Measurements from ENCODE around the gene THSD4. TPM values are rescaled to one million over a fixed set of nuclear protein-coding genes. Genes with fewer than 3 reads are reported as not detected.

Gene THSD4
- polyA plus RNA-seq, 1 experiment, result 45.8 TPM

DNA sequence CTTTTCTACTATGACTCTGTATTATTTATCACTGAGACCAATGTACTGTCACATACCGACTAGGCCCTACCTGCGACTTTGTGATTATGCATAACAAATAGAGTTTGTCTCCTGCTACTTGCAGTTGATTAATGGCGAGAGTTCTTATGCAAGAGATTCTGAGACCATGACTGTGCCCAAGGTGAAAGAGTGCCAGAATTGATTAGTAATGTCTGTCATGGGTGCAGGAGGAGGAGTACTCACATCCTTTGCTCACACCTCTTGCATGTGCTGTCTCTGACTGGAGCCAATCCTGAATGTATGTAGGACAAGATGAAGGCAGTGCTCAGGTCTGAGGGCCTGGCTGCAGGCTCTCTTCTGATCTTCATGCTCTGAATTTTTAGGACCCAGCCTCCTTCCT is 260.7 kb downstream of the THSD4 start:
- H3K27me3 ChIP-seq (ENCODE audit: control insufficient read depth, insufficient read depth, low read length), result no peaks in the 10 kb centered on the region
- no peak for TF ChIP-seq CTCF (IDR thresholded peaks at IDR 0.05; ENCODE audit: low read depth, low read length)
- CTCF ChIA-PET, result no interaction called here
- no peaks in the 10 kb centered on the region; the same call in 1 of the 2 replicates for H3K9me3 ChIP-seq (ENCODE audit: control insufficient read depth, insufficient read depth, low read length)
- DNase-seq (ENCODE audit: low read depth, low spot score), result no peak
- no peak overlapping the region for H3K27ac ChIP-seq (ENCODE audit: low read depth, low read length)
- no peak overlapping the region for H3K4me3 ChIP-seq (ENCODE audit: low read depth, low read length)
- POLR2A ChIA-PET, result no interaction called here

- POLR2A ChIA-PET, result interaction anchor here (0.7 kb wide), 1 partner anchor 47 kb away, joined by 4 read pairs; no protein-coding TSS in a partner anchor
- peak overlapping the region; percentile 34 for H3K27ac ChIP-seq (ENCODE audit: low read depth, low read length)
- CTCF ChIA-PET, result no interaction called here
- no peaks in the 10 kb centered on the region for H3K27me3 ChIP-seq (ENCODE audit: control insufficient read depth, insufficient read depth, low read length)
- peak; percentile 29 for DNase-seq (ENCODE audit: low read depth, low spot score)
- no peak for TF ChIP-seq CTCF (IDR thresholded peaks at IDR 0.05; ENCODE audit: low read depth, low read length)
- no peaks in the 10 kb centered on the region for H3K9me3 ChIP-seq (ENCODE audit: control insufficient read depth, insufficient read depth, low read length)
- no peak overlapping the region for H3K4me3 ChIP-seq (ENCODE audit: low read depth, low read length)
Observed at GRCh38 chr15:71379893-71380292, 264.6 kb downstream of the THSD4 start.

DNA sequence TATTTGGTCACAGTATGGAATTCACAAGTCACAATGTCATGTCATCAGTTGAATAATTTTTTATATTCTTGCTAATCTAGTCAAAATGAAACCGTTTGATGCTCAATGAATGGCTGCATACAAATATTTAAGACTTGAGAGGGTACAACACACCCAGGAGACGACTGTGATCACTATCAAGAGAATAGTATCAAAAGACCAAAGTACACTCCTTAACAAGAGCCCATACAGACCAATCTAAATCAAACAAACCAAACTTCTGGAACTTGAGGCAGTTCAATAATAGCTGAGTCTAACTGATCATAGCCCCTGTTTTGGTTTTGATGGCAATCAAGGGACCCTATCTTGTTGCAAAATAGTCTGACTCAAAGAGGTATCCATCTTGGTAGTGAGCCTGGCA is 265.1 kb downstream of the THSD4 start:
- H3K4me3 ChIP-seq (ENCODE audit: low read depth, low read length), result no peak overlapping the region
- no peak for DNase-seq (ENCODE audit: low read depth, low spot score)
- H3K27ac ChIP-seq (ENCODE audit: low read depth, low read length), result no peak overlapping the region
- POLR2A ChIA-PET, result no interaction called here
- CTCF ChIA-PET, result no interaction called here
- no peaks in the 10 kb centered on the region for H3K27me3 ChIP-seq (ENCODE audit: control insufficient read depth, insufficient read depth, low read length)
- no peaks in the 10 kb centered on the region for H3K9me3 ChIP-seq (ENCODE audit: control insufficient read depth, insufficient read depth, low read length)
- TF ChIP-seq CTCF (IDR thresholded peaks at IDR 0.05; ENCODE audit: low read depth, low read length), result no peak

DNA sequence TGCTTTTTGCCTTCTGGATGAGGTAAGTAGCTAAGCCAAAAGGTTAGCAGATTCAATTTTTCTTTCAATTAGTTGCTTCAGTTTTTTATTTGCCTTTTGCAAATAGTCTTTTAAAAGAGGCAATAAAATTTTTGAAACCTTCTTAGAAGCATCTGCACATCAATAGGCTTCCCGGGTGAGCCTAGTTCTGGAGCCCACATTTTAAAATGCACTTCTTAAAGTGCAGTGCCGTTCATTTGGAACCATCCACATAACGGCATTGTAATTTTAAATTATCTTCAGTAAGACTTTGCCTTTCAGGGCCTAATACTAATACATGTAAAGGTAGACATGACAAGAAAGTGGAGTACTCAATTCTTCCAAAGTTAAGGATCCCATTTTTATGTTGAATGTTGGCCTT is 269.2 kb downstream of the THSD4 start:
- ChIA-PET POLR2A (no interaction called here), CTCF (interaction anchor here (1.1 kb wide), 1 partner anchor 60 kb away, joined by 4 read pairs; no protein-coding TSS in a partner anchor)

GRCh38 chr15:71385026-71385425 is 269.8 kb downstream of the THSD4 start:
- no peak for DNase-seq (ENCODE audit: low read depth, low spot score)
- CTCF ChIA-PET, result interaction anchor here (1.0 to 2.1 kb wide), 3 partner anchors 11 to 59 kb away, joined by 3 to 6 read pairs (median 4); no protein-coding TSS in a partner anchor
- Histone ChIP-seq H3K4me3 (ENCODE audit: low read depth, low read length) (no peak overlapping the region), H3K9me3 (ENCODE audit: control insufficient read depth, insufficient read depth, low read length) (no peaks in the 10 kb centered on the region), H3K27ac (ENCODE audit: low read depth, low read length) (no peak overlapping the region), H3K27me3 (ENCODE audit: control insufficient read depth, insufficient read depth, low read length) (no peaks in the 10 kb centered on the region)
- POLR2A ChIA-PET, result no interaction called here
- TF ChIP-seq CTCF (IDR thresholded peaks at IDR 0.05; ENCODE audit: low read depth, low read length), result no peak

More for the DNA sequence above, 269.2 kb downstream of the THSD4 start:
- no peak for DNase-seq (ENCODE audit: low read depth, low spot score)
- H3K4me3 ChIP-seq (ENCODE audit: low read depth, low read length), result no peak overlapping the region
- no peaks in the 10 kb centered on the region for H3K9me3 ChIP-seq (ENCODE audit: control insufficient read depth, insufficient read depth, low read length)
- no peak overlapping the region for H3K27ac ChIP-seq (ENCODE audit: low read depth, low read length)
- TF ChIP-seq CTCF (IDR thresholded peaks at IDR 0.05; ENCODE audit: low read depth, low read length), result no peak
- H3K27me3 ChIP-seq (ENCODE audit: control insufficient read depth, insufficient read depth, low read length), result no peaks in the 10 kb centered on the region

Measured in AG04450 (cell line).